Measurements from ENCODE around the gene TCOF1.

TCOF1 gene

DNA sequence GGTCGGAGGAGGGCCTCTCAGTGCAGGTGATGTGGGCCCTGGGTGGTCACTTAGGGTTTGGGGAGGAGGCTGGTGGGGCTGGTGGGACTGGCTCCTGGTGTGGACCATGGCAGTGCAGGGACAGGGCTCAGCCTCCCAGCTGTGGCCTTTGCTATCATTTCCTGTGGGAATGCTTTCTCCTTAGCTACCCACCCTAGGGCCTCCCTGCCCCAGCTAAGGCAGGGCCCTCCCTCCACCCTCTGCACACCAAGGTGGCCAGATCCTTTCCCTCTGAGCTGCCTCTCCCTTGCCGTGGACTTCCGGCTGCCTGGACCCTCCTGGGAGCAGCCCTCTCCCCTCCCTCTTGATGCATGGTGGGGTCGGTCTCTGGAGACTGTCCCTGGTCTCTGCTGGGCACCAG lies 32.1 kb upstream of the TCOF1 start:
- TF ChIP-seq, protein P1, sequence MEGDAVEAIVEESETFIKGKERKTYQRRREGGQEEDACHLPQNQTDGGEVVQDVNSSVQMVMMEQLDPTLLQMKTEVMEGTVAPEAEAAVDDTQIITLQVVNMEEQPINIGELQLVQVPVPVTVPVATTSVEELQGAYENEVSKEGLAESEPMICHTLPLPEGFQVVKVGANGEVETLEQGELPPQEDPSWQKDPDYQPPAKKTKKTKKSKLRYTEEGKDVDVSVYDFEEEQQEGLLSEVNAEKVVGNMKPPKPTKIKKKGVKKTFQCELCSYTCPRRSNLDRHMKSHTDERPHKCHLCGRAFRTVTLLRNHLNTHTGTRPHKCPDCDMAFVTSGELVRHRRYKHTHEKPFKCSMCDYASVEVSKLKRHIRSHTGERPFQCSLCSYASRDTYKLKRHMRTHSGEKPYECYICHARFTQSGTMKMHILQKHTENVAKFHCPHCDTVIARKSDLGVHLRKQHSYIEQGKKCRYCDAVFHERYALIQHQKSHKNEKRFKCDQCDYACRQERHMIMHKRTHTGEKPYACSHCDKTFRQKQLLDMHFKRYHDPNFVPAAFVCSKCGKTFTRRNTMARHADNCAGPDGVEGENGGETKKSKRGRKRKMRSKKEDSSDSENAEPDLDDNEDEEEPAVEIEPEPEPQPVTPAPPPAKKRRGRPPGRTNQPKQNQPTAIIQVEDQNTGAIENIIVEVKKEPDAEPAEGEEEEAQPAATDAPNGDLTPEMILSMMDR (IDR thresholded peaks at IDR 0.05; ENCODE audit: extremely low read depth, missing control alignments): no peak
- no peak for DNase-seq (ENCODE audit: low spot score)

DNA sequence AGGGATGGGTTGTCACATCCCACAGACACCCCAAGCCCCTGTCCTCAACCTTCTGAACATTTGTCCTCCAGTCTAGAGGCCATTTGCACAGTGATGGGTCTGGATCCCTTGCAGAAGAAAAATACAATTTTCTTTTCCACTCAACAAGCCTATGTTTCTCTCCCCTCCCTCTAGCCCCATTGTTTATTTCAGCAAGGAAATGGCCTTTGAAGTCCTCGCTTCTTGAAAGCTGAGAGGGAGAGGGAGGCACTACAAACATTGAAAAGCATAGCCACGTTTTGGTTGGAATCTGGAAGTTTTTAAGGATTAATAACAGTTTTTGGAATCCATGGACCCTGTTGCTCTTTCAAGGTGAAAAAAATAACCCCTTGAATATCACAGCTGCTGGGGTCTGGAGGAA lies 30.8 kb upstream of the TCOF1 start:
- TF ChIP-seq, protein P1 (IDR thresholded peaks at IDR 0.05; ENCODE audit: extremely low read depth, missing control alignments): no peak
- no peak for DNase-seq (ENCODE audit: low spot score)

DNA sequence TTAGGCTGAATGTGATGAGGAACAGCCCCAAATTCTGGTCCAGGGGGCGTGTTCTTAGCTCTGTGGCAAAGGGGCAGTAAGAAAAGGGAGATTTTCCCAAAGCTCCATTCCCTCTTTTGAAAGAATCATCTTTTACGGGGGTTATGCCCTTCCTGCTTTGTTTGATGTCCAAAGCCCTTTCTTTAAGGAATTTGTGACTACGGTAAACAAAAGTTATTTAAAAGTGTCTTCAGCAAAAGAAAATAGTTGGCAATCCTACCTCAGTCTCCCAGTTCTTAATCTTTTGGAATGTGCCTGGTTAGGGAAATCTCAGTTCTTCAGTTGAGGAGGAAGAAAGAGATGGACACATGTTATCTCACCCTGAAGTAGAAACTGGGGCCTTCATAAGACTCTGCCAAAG lies 30.4 kb upstream of the TCOF1 start:
- no peak for DNase-seq (ENCODE audit: low spot score)
- TF ChIP-seq, protein P1 (IDR thresholded peaks at IDR 0.05; ENCODE audit: extremely low read depth, missing control alignments): no peak

DNA sequence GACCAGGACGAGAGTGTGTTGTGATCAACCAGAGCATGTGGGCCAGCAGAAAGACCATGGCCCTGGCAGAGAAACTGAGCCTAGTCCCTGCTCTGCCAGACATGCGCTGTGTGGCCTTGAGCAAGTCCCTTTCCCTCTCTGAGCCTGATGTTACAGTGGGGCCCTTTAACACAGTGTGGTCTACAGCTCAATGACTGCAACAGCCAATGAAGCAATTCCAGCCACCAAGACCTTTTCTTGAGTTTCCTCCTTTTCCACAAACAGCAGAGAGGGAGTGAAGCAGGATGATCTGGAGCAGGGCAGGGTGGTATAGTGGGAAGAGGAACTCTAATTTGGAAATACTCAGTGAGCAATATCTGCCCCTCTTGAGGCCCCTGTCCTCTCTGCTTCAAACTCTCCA lies 29.0 kb upstream of the TCOF1 start:
- TF ChIP-seq, protein P1 (IDR thresholded peaks at IDR 0.05; ENCODE audit: extremely low read depth, missing control alignments): no peak
- no peak for DNase-seq (ENCODE audit: low spot score)

DNA sequence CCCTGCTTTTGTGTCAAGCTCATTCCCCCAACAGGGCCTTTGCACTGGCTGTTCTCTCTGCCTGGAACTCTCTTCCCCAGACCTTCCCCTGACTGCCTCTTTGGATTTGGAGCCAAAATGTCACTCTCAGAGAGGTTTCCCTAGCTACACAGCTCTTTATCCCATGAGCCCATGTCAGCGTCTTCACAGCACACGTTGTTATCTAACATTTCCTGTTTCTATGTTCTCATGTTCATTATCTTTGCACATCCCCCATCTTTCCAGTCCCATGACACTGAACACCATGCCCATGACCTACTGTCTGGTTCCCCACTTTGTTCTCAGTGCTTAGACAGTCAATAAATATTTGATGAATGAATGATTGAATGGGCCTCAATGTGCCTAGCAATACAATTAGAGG lies 28.5 kb upstream of the TCOF1 start:
- TF ChIP-seq, protein P1 (IDR thresholded peaks at IDR 0.05; ENCODE audit: extremely low read depth, missing control alignments): no peak
- DNase-seq (ENCODE audit: low spot score): no peak

DNA sequence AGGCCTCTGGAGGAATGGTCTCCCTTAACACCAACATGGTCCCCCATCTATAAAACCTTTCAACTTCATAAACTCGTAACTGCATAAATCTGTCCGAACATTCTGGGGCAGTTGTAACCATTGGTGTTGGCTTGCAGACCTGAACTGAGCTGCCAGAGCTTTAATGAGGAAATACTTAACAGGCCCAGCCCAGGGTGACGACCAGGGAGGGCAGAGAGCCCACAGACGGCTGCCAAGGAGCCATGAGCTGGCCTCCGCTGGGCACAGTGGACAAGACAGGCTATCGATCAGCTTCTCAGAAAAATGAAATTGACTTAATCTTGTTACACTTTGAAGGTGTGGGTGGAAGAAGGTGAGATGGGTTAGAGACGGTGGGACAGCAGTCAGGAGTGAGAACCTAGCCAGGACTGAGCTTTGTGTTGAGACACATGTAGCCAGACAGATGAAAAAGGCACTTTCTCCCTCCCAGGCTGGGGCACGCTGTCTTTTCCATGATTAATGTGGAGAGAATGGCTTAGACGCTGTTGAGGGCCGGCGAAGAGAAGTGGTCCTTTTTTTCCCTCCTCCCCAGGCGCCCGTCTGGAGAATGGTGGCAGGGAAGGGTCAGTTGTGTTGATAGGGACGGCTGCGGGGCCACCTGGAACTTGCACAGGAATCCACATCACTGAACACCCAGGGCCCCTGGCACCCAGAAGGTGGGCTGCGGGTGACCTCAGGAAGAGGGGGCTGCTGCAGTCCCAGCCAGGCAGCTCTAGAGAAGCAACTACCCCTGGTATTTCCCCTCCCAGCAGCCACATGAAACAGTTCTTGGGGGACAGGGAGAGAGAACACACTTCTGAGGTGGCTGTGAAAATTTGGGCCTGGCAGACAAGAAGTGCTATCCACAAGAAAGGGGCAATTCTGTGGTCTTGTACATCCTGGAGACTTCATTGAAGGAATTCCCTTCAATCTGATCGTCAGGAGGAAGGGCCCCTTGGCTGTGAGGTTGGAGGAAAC lies 27.3 kb upstream of the TCOF1 start:
- TF ChIP-seq, protein P1 (IDR thresholded peaks at IDR 0.05; ENCODE audit: extremely low read depth, missing control alignments): no peak
- DNase-seq (ENCODE audit: low spot score): no peak

DNA sequence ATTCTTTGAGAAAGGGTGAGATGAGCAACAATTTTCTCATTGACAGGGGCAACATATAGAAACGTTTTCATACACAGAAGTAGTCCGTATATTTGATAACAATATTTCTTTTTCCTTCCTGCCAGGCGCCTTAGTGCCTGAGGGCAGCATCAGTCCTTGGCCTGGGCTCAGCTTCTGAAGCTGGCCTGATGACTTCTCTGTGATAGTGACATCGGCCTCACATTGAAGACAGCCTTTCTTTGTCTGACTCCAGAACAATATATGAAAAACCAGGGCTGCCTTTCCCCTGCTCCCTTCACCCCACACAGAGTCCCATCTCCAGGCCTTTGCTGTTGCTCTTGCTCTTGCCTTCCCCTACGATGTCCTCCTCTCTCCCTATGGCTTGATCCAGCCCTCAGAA lies 24.1 kb upstream of the TCOF1 start:
- DNase-seq (ENCODE audit: low spot score): no peak
- TF ChIP-seq, protein P1 (IDR thresholded peaks at IDR 0.05; ENCODE audit: extremely low read depth, missing control alignments): no peak
